Subcutaneous abdominal adipose tissue (tissue), 5 donors: ENCODE data around the gene UIMC1.

Source experiments
- H3K27ac ChIP-seq: one replicate; pipeline ENCODE4 v1.7.0; 2013; ENCODE audit warnings: low read depth, mild to moderate bottlenecking, inconsistent platforms, low read length, moderate library complexity
- H3K27me3 ChIP-seq, 5 donors: one replicate each; pipeline ENCODE4 v1.7.0; 2013; ENCODE audit warnings: low read length in 5 of 5, inconsistent platforms in 1 of 5; ENCODE audit not compliant: control insufficient read depth in 5 of 5, insufficient read depth in 4 of 5
- H3K36me3 ChIP-seq, 5 donors: one replicate each; pipeline ENCODE4 v1.7.0; 2013; ENCODE audit warnings: low read length in 5 of 5; ENCODE audit not compliant: control insufficient read depth in 5 of 5, insufficient read depth in 5 of 5
- H3K4me1 ChIP-seq, 5 donors: one replicate each; pipeline ENCODE4 v1.7.0; 2013; ENCODE audit warnings: low read length in 5 of 5, mild to moderate bottlenecking in 3 of 5, moderate library complexity in 1 of 5; ENCODE audit not compliant: control insufficient read depth in 5 of 5, insufficient read depth in 5 of 5
- H3K4me3 ChIP-seq, 5 donors: one replicate each; pipeline ENCODE4 v1.7.0; 2013; ENCODE audit warnings: low read length in 5 of 5, low read depth in 1 of 5
- H3K9ac ChIP-seq, 5 donors: one replicate each; pipeline ENCODE4 v1.7.0; 2013; ENCODE audit warnings: low read length in 5 of 5, mild to moderate bottlenecking in 4 of 5, moderate library complexity in 3 of 5
- H3K9me3 ChIP-seq, 5 donors: one replicate each; pipeline ENCODE4 v1.7.0; 2013; ENCODE audit warnings: low read length in 5 of 5; ENCODE audit not compliant: control insufficient read depth in 5 of 5
- donor health status: healthy.
- donor health status: healthy.
- donor health status: healthy.
- donor health status: healthy.
- donor health status: healthy.

UIMC1 gene

DNA sequence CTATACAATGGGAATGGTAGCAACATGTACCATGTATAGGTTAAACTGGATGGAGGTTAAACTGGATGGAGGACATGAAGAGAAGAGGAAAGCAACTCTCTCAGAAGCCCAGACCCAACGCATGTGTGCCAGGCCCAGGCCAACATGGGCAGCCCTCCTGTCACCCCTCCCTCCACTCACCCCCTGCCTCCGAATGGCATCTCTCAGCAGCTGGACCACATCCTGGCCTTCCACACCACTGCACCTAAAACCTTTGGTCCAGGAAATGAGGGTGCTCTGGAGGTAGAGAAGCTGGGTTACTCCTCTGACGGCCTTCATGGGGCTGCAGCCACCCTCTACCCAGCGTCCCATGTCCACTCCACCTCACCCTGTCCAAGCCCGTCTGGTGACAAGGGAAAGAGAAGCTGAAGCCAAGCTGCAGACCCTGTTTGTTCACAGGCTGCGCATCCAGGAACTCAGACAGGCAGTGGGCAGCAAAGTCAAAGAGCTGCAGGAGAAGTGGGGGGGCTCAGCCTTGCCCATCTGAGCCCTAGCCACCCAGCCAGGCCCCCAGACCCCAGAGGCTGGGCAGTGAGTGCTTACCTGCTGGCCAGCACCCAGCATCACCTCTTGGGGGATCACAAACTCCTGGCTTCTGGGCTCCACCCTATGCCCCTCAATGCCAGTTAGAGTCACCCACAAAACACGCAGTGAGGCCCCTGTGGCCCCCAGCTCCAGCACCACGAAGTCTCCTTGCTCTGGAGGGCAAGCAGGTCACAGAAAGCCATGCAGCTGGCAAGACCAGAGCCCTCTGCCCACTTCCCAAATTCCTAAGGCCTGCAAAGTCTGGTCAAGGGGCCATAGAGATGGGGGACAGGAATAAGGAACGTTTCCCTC is 115.9 kb downstream of the UIMC1 start:
- H3K27ac ChIP-seq, result no peak overlapping the region
- no peaks in the 10 kb centered on the region for H3K9me3 ChIP-seq

DNA sequence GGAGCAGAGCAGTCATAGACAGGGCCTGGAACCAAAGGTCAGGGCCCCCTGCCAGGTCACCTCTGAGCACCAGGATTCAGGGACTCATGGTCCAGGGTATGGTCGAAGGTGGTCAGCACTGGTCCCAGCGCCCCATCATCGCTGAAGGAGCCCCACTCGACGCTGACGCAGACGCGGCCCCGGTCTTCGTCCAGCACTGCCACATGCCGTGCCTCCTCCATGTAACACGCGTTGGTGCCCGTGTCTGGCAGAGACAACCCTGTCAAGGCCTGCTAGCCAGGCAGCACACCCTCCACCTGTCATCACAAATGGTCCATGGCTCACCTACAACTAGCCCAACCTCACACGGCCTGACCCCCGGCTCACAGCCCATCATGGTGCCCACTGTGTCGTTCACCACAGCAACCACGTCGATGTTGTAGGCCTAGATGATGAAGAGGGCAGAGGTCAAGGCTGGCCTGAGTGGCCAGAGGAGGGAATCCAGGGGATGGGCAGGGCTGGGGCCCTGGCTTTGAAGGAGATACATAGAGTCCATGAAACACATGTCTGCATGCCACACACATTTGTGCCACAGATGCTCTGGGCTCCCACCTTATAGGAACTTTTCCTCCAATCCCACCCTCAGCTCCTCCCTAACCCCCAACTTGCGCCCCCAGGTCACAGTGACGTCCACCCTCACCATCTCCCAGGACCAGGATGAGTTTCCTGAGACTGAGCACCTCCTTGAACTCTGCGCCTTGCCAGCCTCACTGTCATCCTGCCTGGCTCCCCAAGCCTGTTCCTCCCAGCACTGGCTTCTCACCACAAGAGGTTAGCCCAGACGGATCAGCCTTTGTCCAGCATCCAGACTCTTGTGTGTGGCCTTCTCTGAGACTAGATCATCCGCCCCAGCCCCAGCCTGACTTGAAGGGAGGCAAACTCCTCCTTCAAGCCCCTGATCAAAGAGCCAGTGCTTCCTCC is 117.0 kb downstream of the UIMC1 start:
- Histone ChIP-seq H3K27me3 (peaks cover 0 to 7% (median 0%) of the 10 kb centered on the region in 5 donors), H3K4me3 (no peak overlapping the region), H3K9ac (no peak overlapping the region), H3K36me3 (peaks cover 0 to 26% (median 0%) of the 10 kb centered on the region in 5 donors), H3K9me3 (no peaks in the 10 kb centered on the region), H3K27ac (no peak overlapping the region), H3K4me1 (peaks cover 0 to 2% (median 0%) of the 10 kb centered on the region in 5 donors)

More for the DNA sequence above, 115.9 kb downstream of the UIMC1 start:
- Histone ChIP-seq H3K4me3 (no peak overlapping the region), H3K36me3 (peaks cover 0 to 26% (median 0%) of the 10 kb centered on the region in 5 donors), H3K4me1 (peaks cover 0 to 2% (median 0%) of the 10 kb centered on the region in 5 donors), H3K27me3 (peaks cover 0 to 10% (median 0%) of the 10 kb centered on the region in 5 donors), H3K9ac (no peak overlapping the region)

DNA sequence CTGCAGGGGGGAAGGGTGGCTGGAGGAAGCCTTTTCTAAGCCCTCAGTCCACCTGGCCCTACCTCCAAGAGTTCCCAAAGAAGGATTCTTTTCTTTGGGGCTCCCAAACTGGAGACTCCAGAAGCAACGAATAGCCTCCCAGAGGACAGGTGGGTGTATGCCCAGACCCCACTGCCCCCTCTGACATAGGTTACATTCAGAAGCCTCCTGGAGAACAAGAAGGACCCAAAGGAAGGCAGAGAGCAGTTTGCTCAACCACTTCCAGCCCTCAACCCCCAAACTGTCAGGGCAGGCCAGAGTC is 117.8 kb downstream of the UIMC1 start:
- H3K9me3 ChIP-seq, result no peaks in the 10 kb centered on the region
- H3K36me3 ChIP-seq, result peaks cover 0 to 26% (median 0%) of the 10 kb centered on the region in 5 donors
- no peak overlapping the region for H3K27ac ChIP-seq
- H3K9ac ChIP-seq, result no peak overlapping the region
- peaks cover 0 to 4% (median 0%) of the 10 kb centered on the region in 5 donors for H3K27me3 ChIP-seq
- peaks cover 0 to 2% (median 0%) of the 10 kb centered on the region in 5 donors for H3K4me1 ChIP-seq
- no peak overlapping the region for H3K4me3 ChIP-seq

DNA sequence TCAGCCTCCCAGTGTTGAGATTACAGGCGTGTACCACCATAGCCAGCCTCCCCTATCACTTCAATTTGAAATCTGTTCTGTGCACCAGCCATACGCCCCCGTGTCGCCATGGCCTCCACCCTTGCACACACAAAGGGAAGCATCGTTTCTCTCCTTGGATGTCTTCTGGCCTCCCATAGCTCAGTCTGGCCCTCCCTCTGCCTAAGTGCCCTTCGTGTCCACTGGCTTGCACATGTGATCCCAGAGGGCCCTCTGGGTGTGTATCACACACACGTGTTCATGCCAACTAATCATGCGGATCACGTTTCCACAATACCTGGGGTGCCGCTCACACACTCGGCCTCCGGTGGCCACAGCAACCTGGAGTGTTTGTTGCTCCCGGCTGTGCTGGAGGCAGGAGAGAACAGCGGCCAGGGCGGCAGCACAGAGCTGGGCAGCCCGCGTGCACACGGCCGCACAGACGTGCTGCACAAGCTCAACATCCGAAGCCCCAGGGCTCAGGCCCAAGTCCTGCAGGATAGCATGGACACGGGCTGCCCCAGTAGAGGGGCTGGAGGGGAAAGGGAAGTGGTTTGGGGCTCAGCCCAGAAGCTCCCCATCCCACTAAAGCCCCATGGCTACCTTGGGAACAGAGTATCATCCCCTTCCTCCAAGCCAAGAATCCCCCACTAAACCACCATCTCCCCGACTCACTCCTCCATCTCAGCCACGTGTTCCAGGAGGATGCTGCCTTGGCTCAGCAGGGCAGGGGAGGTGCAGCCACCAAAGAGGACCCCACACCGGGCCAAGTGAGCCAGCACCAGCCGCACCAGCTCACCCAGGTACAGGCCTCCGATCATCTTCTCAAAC is 118.3 kb downstream of the UIMC1 start:
- no peak overlapping the region for H3K4me3 ChIP-seq
- no peaks in the 10 kb centered on the region for H3K9me3 ChIP-seq
- H3K9ac ChIP-seq, result no peak overlapping the region
- peaks cover 0 to 26% (median 0%) of the 10 kb centered on the region in 5 donors for H3K36me3 ChIP-seq
- H3K27ac ChIP-seq, result no peak overlapping the region
- peaks cover 0 to 2% (median 0%) of the 10 kb centered on the region in 5 donors for H3K4me1 ChIP-seq
- peaks cover 0 to 2% (median 0%) of the 10 kb centered on the region in 5 donors for H3K27me3 ChIP-seq

DNA sequence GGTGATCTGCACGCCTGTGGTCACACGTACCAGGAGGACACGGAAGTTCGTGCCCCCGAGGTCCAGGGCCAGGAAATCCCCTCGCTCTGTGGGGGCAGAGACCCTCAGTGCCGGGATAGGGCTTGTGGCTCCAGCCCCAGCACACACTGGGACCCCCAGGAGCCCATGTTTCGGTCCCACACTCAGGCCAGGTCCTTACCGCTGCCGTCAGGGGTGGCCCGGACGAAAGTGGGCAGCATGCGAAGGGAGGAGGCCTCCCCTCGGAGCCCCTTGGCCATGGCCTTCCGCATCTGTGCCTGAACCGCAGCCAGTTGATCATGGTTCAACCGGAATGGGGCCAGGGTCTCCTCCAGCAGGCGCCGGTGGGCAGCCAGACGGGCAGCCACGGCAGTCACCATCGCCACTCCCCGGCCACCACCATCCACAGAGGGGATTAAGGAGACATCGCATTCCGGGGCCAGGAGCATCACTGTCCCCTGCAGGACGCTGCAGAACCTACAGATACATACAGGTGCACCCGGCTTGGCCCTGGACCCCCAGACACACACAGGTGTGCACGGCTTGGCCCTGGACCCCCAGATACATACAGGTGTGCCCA is 119.2 kb downstream of the UIMC1 start:
- Histone ChIP-seq H3K4me3 (no peak overlapping the region), H3K4me1 (no peaks in the 10 kb centered on the region), H3K9me3 (no peaks in the 10 kb centered on the region), H3K27me3 (no peaks in the 10 kb centered on the region), H3K9ac (no peak overlapping the region), H3K36me3 (peaks cover 0 to 29% (median 0%) of the 10 kb centered on the region in 5 donors), H3K27ac (no peak overlapping the region)

DNA sequence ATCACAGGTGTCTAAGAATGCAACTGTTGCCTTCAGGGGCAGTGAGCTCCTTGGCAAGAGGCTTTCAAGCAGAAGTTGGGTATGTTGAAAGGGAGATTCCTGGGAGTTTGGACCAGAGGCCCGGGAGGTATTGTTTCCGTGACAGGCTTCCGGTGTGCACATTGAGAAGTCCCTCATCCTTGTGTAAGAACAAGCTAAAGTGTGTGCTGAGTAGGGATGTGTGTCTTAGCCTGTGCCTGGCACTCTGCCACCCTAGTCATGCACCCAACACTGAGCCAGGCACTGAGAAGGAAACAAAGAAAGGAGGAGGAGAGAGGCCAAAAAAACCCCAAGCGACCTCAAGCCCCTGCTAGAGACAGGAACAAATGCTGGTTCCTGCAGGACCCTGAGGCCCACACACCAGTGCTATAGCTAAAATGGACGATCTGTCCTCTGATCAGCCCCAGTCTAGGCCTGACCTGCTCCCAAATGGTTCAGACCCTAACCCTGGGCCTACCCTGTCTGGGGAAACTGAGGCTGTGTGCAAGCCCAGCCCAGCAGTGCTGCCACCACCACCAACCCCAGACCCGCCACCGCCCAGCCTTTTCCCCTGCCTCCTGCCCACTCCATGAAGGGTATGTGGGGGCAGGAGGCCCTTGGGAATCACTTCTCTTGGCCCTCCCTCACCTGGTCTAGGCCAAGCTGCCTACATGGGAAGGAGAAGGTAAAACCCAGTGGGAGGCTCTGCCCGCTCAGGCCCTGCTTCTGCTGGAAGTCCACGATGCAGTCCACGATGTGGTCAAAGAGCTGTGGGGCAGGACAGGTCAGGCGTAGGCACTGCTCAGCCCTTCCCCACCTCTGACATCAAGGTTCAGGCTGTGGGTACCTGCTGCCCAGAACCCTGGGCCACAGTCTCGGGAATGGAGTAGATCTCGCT is 120.0 kb downstream of the UIMC1 start:
- H3K9ac ChIP-seq, result no peak overlapping the region
- peaks cover 0 to 34% (median 0%) of the 10 kb centered on the region in 5 donors for H3K36me3 ChIP-seq
- no peak overlapping the region for H3K4me3 ChIP-seq
- H3K27me3 ChIP-seq, result peaks cover 0 to under 1% (median 0%) of the 10 kb centered on the region in 5 donors
- no peak overlapping the region for H3K27ac ChIP-seq
- no peaks in the 10 kb centered on the region for H3K4me1 ChIP-seq
- H3K9me3 ChIP-seq, result no peaks in the 10 kb centered on the region

DNA sequence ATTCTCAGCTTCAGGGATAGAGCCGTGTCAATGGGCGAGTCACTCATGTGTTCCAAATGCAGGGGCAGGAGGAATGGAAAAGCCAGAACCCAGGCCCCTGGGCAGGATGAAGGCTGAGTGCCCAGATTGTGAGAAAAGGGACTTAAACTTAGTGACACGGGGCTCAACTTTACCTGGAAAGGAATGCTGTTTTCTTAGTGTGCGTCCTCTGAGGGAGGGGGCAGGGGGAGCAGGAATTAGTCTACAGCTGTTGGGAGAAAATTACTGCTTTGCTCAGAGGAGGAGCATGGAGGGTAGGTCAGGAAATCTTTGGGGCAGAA is 122.0 kb downstream of the UIMC1 start:
- Histone ChIP-seq H3K4me3 (no peak overlapping the region), H3K4me1 (no peaks in the 10 kb centered on the region), H3K9me3 (no peaks in the 10 kb centered on the region), H3K9ac (no peak overlapping the region), H3K36me3 (peaks cover 0 to 34% (median 0%) of the 10 kb centered on the region in 5 donors), H3K27ac (no peak overlapping the region), H3K27me3 (peaks cover 0 to 5% (median 0%) of the 10 kb centered on the region in 5 donors)

DNA sequence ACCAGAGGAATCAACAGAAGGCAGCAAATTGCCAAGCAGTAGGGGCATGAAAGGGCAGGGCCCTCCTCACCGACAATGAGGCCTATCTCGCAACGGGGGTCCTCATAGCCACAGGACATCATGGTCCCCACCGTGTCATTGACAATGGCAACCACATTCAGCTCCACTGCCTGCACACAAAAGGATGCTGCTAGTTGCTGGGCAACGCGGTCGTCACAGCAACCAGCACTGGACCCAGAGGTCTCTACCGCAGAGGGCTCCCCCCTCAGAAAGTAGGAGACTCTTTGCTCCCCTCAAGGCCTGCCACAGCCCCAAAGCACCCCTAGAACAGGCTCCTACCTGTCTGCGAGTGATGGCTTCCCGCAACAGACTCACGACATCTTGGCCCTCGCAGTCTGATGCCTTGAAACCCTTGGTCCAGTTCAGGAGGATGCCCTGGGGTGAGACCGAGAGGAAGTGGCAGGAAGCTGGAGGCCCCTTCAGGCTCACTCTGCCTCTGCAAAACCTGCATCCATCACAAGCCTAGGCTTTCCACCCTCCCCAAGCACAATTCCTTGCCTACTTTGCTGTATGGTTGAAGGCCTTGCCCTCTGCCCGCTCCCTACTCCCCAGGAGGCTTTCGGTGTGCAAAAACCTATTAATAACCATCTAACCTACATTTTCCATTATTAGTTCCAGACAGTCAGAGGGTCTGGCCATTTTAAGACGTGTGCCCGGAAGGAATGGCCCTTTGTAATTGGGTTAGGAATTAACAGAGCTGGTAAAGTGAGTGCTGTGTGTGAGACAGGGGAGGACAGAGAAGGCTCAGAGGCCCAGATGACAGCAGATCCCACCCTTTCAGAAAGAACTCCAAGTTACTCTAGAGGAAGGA is 122.6 kb downstream of the UIMC1 start:
- Histone ChIP-seq H3K4me3 (no peak overlapping the region), H3K36me3 (peaks cover 0 to 33% (median 0%) of the 10 kb centered on the region in 5 donors), H3K27me3 (peaks cover 0 to 6% (median 0%) of the 10 kb centered on the region in 5 donors), H3K27ac (no peak overlapping the region), H3K9me3 (no peaks in the 10 kb centered on the region), H3K4me1 (no peaks in the 10 kb centered on the region), H3K9ac (no peak overlapping the region)
